Progenitor cell of endocrine pancreas (in vitro differentiated cells): ENCODE measurements around the gene CHST5. TPM values are rescaled to one million over a fixed set of nuclear protein-coding genes. Genes with fewer than 3 reads are reported as not detected.
"Not testable (repeated sequence)": the region's sequence is repeated elsewhere in the genome, so short reads cannot be mapped to it uniquely, and the experiment has no call there.

ENCODE experiments used
- DNase-seq: peaks from one replicate; pipeline ENCODE4 v3.0.0; 2021; ENCODE audit warnings: low spot score; ENCODE audit not compliant: unreplicated experiment
- H3K27ac Mint-ChIP-seq: 2 replicates; pipeline ENCODE4 v1.8.0; 2021; ENCODE audit warnings: mild to moderate bottlenecking, moderate library complexity, mixed read lengths
- H3K27me3 Mint-ChIP-seq: 2 replicates; pipeline ENCODE4 v1.8.0; 2021; ENCODE audit warnings: mixed read lengths
- H3K36me3 Mint-ChIP-seq: 2 replicates; pipeline ENCODE4 v1.8.0; 2022; ENCODE audit warnings: mixed read lengths; ENCODE audit not compliant: insufficient read depth
- H3K4me1 Mint-ChIP-seq: 2 replicates; pipeline ENCODE4 v1.8.0; 2021; ENCODE audit warnings: low read depth, mixed read lengths
- H3K4me3 Mint-ChIP-seq: 2 replicates; pipeline ENCODE4 v1.8.0; 2021; ENCODE audit warnings: low read depth, mild to moderate bottlenecking, moderate library complexity, mixed read lengths
- H3K9me3 Mint-ChIP-seq: 2 replicates; pipeline ENCODE4 v1.8.0; 2021; ENCODE audit warnings: low read depth, mixed read lengths
- CTCF ChIP-seq: fragments of 200-600 bp; sonication (generic); IDR thresholded peaks from one replicate; pipeline ENCODE4 v1.5.0; 2021; ENCODE audit warnings: antibody characterized with exemption, mild to moderate bottlenecking; ENCODE audit not compliant: unreplicated experiment
- total RNA-seq: library from RNA; stranded (reverse); gene quantifications from 2 replicates; pipeline ENCODE4 v1.2.1, GENCODE V29; 2021

CHST5 gene
- total RNA-seq, 1 donor from 2014 or later, result 0.93 TPM

DNA sequence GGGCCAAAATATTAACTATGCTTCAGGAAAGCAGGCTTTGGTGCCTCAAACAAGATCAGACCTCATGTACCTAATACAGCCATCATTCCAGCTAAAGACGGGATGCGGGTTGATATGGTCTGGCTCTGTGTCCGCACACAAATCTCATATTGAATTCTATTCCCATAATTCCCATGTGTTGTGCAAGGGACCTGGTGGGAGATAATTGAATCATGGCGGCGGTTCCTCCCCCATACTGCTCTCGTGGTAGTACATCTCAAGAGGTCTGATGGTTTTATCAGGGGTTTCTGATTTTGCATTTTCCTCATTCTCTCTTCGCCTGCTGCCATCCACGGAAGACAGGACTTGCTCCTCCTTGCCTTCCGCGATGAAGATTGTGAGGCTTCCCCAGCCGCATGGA lies 21.6 kb downstream of the CHST5 start:
- DNase-seq, result no peak
- Mint-ChIP-seq H3K36me3 (no peaks in the 10 kb centered on the region), H3K27me3 (no peaks in the 10 kb centered on the region), H3K4me3 (no peak overlapping the region), H3K9me3 (no peaks in the 10 kb centered on the region), H3K4me1 (peaks cover 9% of the 10 kb centered on the region), H3K27ac (no peak overlapping the region)
- no peak for TF ChIP-seq CTCF

DNA sequence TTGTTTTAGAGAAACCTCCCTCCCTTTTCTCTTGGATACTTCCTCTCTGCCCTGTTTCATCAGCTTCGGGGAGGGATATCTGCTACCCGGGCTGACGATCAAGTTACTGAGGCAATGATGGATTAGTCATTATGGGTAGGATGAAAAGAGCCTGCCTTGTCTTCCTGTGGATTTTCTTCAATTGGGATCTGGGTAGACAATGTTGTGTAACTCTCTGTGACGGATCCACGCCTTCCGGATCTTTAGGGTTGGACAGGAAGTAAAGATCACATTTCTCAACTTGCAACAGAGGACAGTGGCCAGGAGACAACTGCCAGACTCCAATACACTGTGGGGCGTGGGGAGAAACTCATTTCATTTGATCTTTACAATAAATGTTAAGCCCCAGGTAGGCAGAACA lies 29.3 kb downstream of the CHST5 start:
- Mint-ChIP-seq H3K9me3 (peaks cover 3% of the 10 kb centered on the region), H3K27ac (no peak overlapping the region), H3K4me3 (no peak overlapping the region), H3K27me3 (peaks cover 8% of the 10 kb centered on the region), H3K36me3 (no peaks in the 10 kb centered on the region), H3K4me1 (peaks cover 3% of the 10 kb centered on the region)
- no peak for TF ChIP-seq CTCF
- DNase-seq, result no peak

- H3K27ac Mint-ChIP-seq, result no peak overlapping the region
Observed at GRCh38 chr16:75506107-75506506, 29.8 kb downstream of the CHST5 start.

GRCh38 chr16:75503801-75504200 lies 32.1 kb downstream of the CHST5 start:
- no peak overlapping the region for H3K4me3 Mint-ChIP-seq
- no peak for TF ChIP-seq CTCF
- H3K36me3 Mint-ChIP-seq, result no peaks in the 10 kb centered on the region

More at GRCh38 chr16:75506107-75506506, 29.8 kb downstream of the CHST5 start:
- no peak overlapping the region for H3K4me3 Mint-ChIP-seq
- H3K36me3 Mint-ChIP-seq, result no peaks in the 10 kb centered on the region
- TF ChIP-seq CTCF, result no peak
- H3K4me1 Mint-ChIP-seq, result peaks cover 3% of the 10 kb centered on the region
- peaks cover 8% of the 10 kb centered on the region for H3K27me3 Mint-ChIP-seq
- peaks cover 3% of the 10 kb centered on the region for H3K9me3 Mint-ChIP-seq
- no peak for DNase-seq

DNA sequence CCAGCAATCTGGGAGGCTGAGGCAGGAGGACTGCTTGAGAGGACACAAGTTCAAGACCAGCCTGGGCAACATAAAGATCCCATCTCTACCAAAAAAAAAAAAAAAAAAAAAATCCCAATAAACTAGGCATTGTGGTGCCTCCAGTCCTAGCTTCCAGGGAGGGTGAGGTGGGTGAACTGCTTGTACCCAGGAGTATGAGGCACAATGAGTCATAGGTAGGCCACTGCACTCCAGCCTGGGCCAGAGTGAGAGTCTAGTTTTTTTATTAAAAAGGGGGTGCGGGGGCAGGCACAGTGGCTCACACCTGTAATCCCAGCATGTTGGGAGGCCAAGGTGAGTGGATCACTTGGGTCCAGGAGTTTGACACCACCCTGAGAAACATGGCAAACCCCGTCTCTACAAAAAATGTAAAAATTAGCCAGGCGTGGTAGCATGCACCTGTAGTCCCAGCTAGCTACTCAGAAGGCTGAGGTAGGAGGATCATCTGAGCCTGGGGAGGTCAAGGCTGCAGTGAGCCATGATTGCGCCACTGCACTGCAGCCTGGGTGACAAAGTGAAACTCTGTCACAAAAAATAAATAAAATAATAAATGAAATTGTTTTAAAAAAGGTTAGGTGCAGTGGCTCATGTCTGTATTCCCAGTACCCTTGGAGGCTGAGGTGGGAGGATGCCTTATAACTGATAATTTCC lies 32.8 kb downstream of the CHST5 start:
- H3K36me3 Mint-ChIP-seq, result no peaks in the 10 kb centered on the region
- DNase-seq, result no peak
- TF ChIP-seq CTCF, result no peak
- peaks cover 4% of the 10 kb centered on the region for H3K27me3 Mint-ChIP-seq
- H3K27ac Mint-ChIP-seq, result no peak overlapping the region
- H3K4me1 Mint-ChIP-seq, result peaks cover 2% of the 10 kb centered on the region
- no peak overlapping the region for H3K4me3 Mint-ChIP-seq
- peaks cover 3% of the 10 kb centered on the region for H3K9me3 Mint-ChIP-seq

More at GRCh38 chr16:75503801-75504200, 32.1 kb downstream of the CHST5 start:
- Mint-ChIP-seq H3K9me3 (peaks cover 3% of the 10 kb centered on the region), H3K4me1 (peaks cover 3% of the 10 kb centered on the region), H3K27me3 (peaks cover 8% of the 10 kb centered on the region), H3K27ac (no peak overlapping the region)
- no peak for DNase-seq

GRCh38 chr16:75501820-75502219 lies 34.1 kb downstream of the CHST5 start:
- H3K9me3 Mint-ChIP-seq, H3K4me3 Mint-ChIP-seq, DNase-seq, H3K36me3 Mint-ChIP-seq, H3K27ac Mint-ChIP-seq, H3K4me1 Mint-ChIP-seq, H3K27me3 Mint-ChIP-seq: not testable (repeated sequence)
